MCF 10A (cell line): Measurements from ENCODE around the gene CASK. TPM values are rescaled to one million over a fixed set of nuclear protein-coding genes. Genes with fewer than 3 reads are reported as not detected.

Source experiments
- BruUV-seq: library from RNA; stranded (reverse); fragments of 400-500 nt; replicated peaks from 2 replicates; lab custom pipeline; 2021; lab: Mats Ljungman, UMichigan
- CTCF ChIA-PET: fragments of 300-600 bp; sonication (Branson Sonifier 250); formaldehyde crosslinking; extraction: SDS; loops from one replicate; lab custom pipeline; 2021; ENCODE audit warnings: antibody characterized with exemption, inconsistent platforms; lab: Yijun Ruan, JAX
- POLR2A ChIA-PET: fragments of 300-600, 350-650 bp; sonication (Branson Sonifier 250); formaldehyde crosslinking; extraction: SDS; loops from one replicate; lab custom pipeline; 2020; ENCODE audit warnings: antibody characterized with exemption, inconsistent platforms; lab: Yijun Ruan, JAX
- DNase-seq: peaks from one replicate; pipeline ENCODE4 v3.0.0-alpha.2; 2018; ENCODE audit not compliant: unreplicated experiment
- H3K27ac Mint-ChIP-seq: one replicate; pipeline ENCODE4 v1.8.0; 2022; ENCODE audit warnings: mild to moderate bottlenecking, low read depth, mixed read lengths; ENCODE audit not compliant: unreplicated experiment
- H3K27me3 Mint-ChIP-seq: one replicate; pipeline ENCODE4 v1.8.0; 2022; ENCODE audit warnings: mixed read lengths; ENCODE audit not compliant: insufficient read depth, unreplicated experiment
- H3K36me3 Mint-ChIP-seq: one replicate; pipeline ENCODE4 v1.8.0; 2022; ENCODE audit warnings: mild to moderate bottlenecking, moderate library complexity, mixed read lengths; ENCODE audit not compliant: insufficient read depth, unreplicated experiment
- H3K4me1 Mint-ChIP-seq: one replicate; pipeline ENCODE4 v1.8.0; 2022; ENCODE audit warnings: mixed read lengths; ENCODE audit not compliant: insufficient read depth, unreplicated experiment
- H3K4me3 Mint-ChIP-seq: one replicate; pipeline ENCODE4 v1.8.0; 2022; ENCODE audit warnings: mild to moderate bottlenecking, moderate library complexity, mixed read lengths; ENCODE audit not compliant: unreplicated experiment
- H3K9me3 Mint-ChIP-seq: one replicate; pipeline ENCODE4 v1.8.0; 2022; ENCODE audit warnings: mixed read lengths; ENCODE audit not compliant: unreplicated experiment
- intact Hi-C: fragments of 100-400 bp; cut with micrococcal nuclease; formaldehyde crosslinking; loops from 2 replicates; pipeline ENCODE4 v1.14.1; 2022
- total RNA-seq: library from RNA; stranded (reverse); gene quantifications from 2 replicates; pipeline ENCODE4 v1.2.3, GENCODE V29; 2022
- TF ChIP-seq, protein P1 (sequence below): fragments of 200-600 bp; IDR thresholded peaks from one replicate; pipeline ENCODE4 v1.8.0; 2022; ENCODE audit warnings: antibody characterized with exemption, mild to moderate bottlenecking; ENCODE audit not compliant: unreplicated experiment

Gene CASK
- total RNA-seq, 1 experiment from 2014 or later: 34.9 TPM

DNA sequence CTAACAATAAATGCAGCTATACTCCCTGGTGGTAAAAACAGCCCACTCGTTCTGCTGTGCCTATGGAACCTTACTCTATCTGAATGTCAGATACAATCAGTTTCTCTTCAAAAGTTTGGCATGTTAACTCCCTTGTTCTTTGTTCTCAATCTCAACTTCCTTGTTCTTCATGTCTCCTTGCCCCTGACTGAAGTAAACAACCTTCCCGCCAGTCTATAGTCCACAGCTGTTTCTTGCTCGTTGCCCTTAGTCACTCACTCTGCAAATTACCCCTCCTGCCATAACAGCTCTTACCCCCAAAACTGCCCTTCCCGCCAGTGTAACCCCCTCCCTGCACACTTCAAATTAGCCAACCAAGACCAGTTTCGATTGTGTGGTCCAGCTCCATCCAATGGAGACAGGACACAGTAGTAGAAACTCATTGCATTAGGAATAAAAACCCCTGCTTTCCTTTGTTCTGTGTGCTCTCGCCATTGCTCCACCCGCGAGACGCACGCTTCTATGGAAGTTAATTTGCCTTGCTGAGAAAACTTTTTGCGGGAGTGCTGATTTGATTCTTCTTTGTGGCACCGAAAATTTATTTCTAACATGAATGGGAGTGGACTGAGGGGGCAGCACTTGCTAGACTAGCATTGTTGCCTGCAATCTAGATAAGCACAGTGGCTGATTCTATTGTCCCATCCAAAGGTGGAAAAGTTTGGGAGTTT, 206.4 kb downstream of the CASK start:
- ChIA-PET POLR2A (no interaction called here), CTCF (no interaction called here)
- no TSS peak for BruUV-seq
- no peak for DNase-seq
- peaks cover 69% of the 10 kb centered on the region for H3K27me3 Mint-ChIP-seq
- intact Hi-C loops: no loop called here
- TF ChIP-seq, protein P1, sequence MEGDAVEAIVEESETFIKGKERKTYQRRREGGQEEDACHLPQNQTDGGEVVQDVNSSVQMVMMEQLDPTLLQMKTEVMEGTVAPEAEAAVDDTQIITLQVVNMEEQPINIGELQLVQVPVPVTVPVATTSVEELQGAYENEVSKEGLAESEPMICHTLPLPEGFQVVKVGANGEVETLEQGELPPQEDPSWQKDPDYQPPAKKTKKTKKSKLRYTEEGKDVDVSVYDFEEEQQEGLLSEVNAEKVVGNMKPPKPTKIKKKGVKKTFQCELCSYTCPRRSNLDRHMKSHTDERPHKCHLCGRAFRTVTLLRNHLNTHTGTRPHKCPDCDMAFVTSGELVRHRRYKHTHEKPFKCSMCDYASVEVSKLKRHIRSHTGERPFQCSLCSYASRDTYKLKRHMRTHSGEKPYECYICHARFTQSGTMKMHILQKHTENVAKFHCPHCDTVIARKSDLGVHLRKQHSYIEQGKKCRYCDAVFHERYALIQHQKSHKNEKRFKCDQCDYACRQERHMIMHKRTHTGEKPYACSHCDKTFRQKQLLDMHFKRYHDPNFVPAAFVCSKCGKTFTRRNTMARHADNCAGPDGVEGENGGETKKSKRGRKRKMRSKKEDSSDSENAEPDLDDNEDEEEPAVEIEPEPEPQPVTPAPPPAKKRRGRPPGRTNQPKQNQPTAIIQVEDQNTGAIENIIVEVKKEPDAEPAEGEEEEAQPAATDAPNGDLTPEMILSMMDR: no peak
- H3K4me1 Mint-ChIP-seq: no peaks in the 10 kb centered on the region
- peaks cover 12% of the 10 kb centered on the region for H3K36me3 Mint-ChIP-seq
- H3K4me3 Mint-ChIP-seq: no peak overlapping the region
- no peaks in the 10 kb centered on the region for H3K9me3 Mint-ChIP-seq
- no peak overlapping the region for H3K27ac Mint-ChIP-seq

DNA sequence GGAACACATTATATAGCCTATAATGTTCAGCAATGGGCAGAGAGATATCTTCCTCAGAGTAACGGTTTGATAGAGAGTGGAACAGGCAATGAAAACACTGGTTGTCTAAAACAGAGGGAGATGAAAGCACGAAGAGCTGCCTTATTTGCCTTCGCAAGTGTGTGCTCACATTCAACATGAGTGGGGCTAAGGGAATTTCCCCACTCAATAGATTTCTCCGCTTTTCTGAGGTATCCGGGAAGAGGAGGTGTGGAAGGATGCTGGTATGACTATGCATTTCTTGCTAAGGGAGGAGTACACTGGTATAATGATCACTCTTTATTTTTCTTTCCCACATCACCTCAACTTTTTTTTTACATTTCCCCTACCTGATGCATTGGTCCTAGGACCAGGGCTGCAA, 207.1 kb downstream of the CASK start:
- H3K27ac Mint-ChIP-seq: no peak overlapping the region
- no peaks in the 10 kb centered on the region for H3K4me1 Mint-ChIP-seq
- intact Hi-C loops: no loop called here
- H3K4me3 Mint-ChIP-seq: no peak overlapping the region
- POLR2A ChIA-PET: no interaction called here
- no TSS peak for BruUV-seq
- CTCF ChIA-PET: interaction anchor here (0.7 kb wide), 1 partner anchor 83 kb away, joined by 3 read pairs; no protein-coding TSS in a partner anchor
- TF ChIP-seq, protein P1: no peak
- DNase-seq: no peak
- H3K9me3 Mint-ChIP-seq: no peaks in the 10 kb centered on the region
- peaks cover 69% of the 10 kb centered on the region for H3K27me3 Mint-ChIP-seq
- H3K36me3 Mint-ChIP-seq: peaks cover 12% of the 10 kb centered on the region

GRCh38 chrX:41711021-41711667, 212.2 kb downstream of the CASK start:
- Mint-ChIP-seq H3K27ac (no peak overlapping the region), H3K9me3 (no peaks in the 10 kb centered on the region), H3K4me3 (no peak overlapping the region), H3K4me1 (no peaks in the 10 kb centered on the region), H3K27me3 (peaks cover 70% of the 10 kb centered on the region), H3K36me3 (no peaks in the 10 kb centered on the region)
- DNase-seq: no peak
- TF ChIP-seq, protein P1: no peak
- no TSS peak for BruUV-seq
- intact Hi-C loops: no loop called here
- ChIA-PET CTCF (no interaction called here), POLR2A (no interaction called here)

- no TSS peak for BruUV-seq
- peaks cover 5% of the 10 kb centered on the region for H3K36me3 Mint-ChIP-seq
- H3K4me1 Mint-ChIP-seq: no peaks in the 10 kb centered on the region
- H3K27me3 Mint-ChIP-seq: peaks cover 76% of the 10 kb centered on the region
- H3K27ac Mint-ChIP-seq: no peak overlapping the region
- POLR2A ChIA-PET: no interaction called here
- intact Hi-C loops: no loop called here
- H3K4me3 Mint-ChIP-seq: no peak overlapping the region
- CTCF ChIA-PET: interaction anchor here (0.8 to 1.1 kb wide), 2 partner anchors 127 to 539 kb away, joined by 3 to 5 read pairs; no protein-coding TSS in a partner anchor
- no peaks in the 10 kb centered on the region for H3K9me3 Mint-ChIP-seq
- TF ChIP-seq, protein P1: no peak
- DNase-seq: no peak
Observed at GRCh38 chrX:41708486-41708885, 214.9 kb downstream of the CASK start.
